GM23338 (cell line): ENCODE data around the gene ZNF438.

Source experiments
- CREB1 ChIP-seq: fragments of 250-450 bp; sonication (Bioruptor Pico); IDR thresholded peaks from 2 replicates; pipeline ENCODE4 v1.5.0; 2020; ENCODE audit warnings: low read depth, mild to moderate bottlenecking, moderate library complexity
- CTCF ChIP-seq, 2 experiments: fragments of 200-600 bp in 1 of 2; sonication (generic) in 1 of 2; conservative IDR thresholded peaks; 2 replicates each; pipeline versions ENCODE4 v1.5.1 to v1.6.1; 2016 to 2017; ENCODE audit warnings: antibody characterized with exemption in 2 of 2, low read depth in 2 of 2, mild to moderate bottlenecking in 2 of 2, moderate library complexity in 1 of 2
- ETS1 ChIP-seq: IDR thresholded peaks from 2 replicates; pipeline ENCODE4 v1.6.1; 2016; ENCODE audit warnings: antibody characterized with exemption
- EZH2 ChIP-seq: fragments of 200-600 bp; sonication (generic); IDR thresholded peaks from one replicate; pipeline ENCODE4 v1.8.0; 2017; ENCODE audit warnings: antibody characterized with exemption, mild to moderate bottlenecking, low read depth; ENCODE audit not compliant: unreplicated experiment
- EZH2phosphoT487 ChIP-seq: fragments of 200-600 bp; sonication (generic); IDR thresholded peaks from one replicate; pipeline ENCODE4 v1.8.1; 2018; ENCODE audit warnings: antibody characterized with exemption; ENCODE audit not compliant: unreplicated experiment
- JUNB ChIP-seq: IDR thresholded peaks from one replicate; pipeline ENCODE4 v1.6.1; 2016; ENCODE audit warnings: antibody characterized with exemption; ENCODE audit not compliant: unreplicated experiment
- NANOG ChIP-seq: IDR thresholded peaks from 2 replicates; pipeline ENCODE4 v1.6.1; 2016; ENCODE audit warnings: antibody characterized with exemption, borderline replicate concordance
- POLR2AphosphoS5 ChIP-seq: IDR thresholded peaks from 2 replicates; pipeline ENCODE4 v1.6.1; 2016; ENCODE audit warnings: antibody characterized with exemption, low read depth
- REST ChIP-seq: IDR thresholded peaks from one replicate; pipeline ENCODE4 v1.6.1; 2018; ENCODE audit warnings: antibody characterized with exemption; ENCODE audit not compliant: unreplicated experiment
- STAT1 ChIP-seq: IDR thresholded peaks from one replicate; pipeline ENCODE4 v1.6.1; 2016; ENCODE audit warnings: antibody characterized with exemption; ENCODE audit not compliant: unreplicated experiment

- no peak for TF ChIP-seq CTCF (conservative IDR thresholded peaks at IDR 0.05; ENCODE audit: low read depth in 2 of 2)
- no peak for TF ChIP-seq EZH2
- no peak for TF ChIP-seq STAT1
- TF ChIP-seq EZH2phosphoT487 = no peak
- TF ChIP-seq CREB1 (CRISPR knock-in tag) = no peak
- TF ChIP-seq REST = no peak
- TF ChIP-seq NANOG = no peak
- TF ChIP-seq JUNB = no peak
- no peak for TF ChIP-seq ETS1
- TF ChIP-seq POLR2AphosphoS5 = no peak
Observed at GRCh38 chr10:30857803-30858202, 173.9 kb downstream of the ZNF438 start.
